GM18870 (cell line): ENCODE measurements around the gene PDE6A.
"Not testable (repeated sequence)": the region's sequence is repeated elsewhere in the genome, so short reads cannot be mapped to it uniquely, and the experiment has no call there.

Experiments
- ATAC-seq: cut with Tn5 transposase; IDR thresholded peaks from one replicate; pipeline ENCODE4 v1.9.1; 2021; ENCODE audit warnings: moderate library complexity; ENCODE audit not compliant: unreplicated experiment

Gene PDE6A

DNA sequence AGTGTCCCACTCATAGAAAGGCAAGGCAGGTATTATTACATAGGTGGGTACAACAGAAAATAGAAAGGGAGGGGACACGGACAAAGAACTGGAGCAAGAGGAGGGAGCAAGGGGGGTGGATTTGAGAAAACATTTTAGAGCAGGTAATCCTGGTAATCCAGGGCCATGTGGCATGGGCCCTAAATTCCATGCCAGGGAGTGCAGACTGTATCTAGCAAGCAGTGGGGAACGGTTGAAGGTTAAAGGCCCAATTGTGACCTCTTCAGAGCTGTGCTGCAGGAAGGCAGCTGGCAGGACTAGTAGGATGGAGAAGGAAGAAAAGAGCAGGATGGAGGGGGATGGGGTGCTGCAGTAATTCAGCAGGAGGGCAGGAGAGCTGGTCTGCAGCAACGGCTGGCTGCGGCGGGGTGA lies 75.2 kb downstream of the PDE6A start:
- ATAC-seq = no peak

DNA sequence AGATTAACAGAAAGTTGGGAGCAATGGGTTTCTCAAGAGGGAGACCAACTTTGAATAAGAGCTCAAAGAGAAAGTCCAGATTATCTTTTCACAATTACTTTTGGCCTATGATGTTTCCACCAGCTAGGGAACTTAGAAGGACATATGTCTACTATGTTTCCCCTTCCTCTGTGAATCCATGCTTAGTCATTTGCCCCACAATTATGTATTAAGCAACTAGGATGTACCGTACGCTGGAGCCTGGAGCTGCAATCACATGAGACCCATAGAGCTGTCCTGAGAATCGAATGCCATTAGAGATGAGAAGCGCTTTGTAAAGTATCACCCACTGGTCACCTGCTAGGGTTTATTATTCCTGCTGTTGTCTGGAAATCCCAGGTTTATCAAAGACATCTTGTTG lies 78.8 kb downstream of the PDE6A start:
- ATAC-seq = no peak

DNA sequence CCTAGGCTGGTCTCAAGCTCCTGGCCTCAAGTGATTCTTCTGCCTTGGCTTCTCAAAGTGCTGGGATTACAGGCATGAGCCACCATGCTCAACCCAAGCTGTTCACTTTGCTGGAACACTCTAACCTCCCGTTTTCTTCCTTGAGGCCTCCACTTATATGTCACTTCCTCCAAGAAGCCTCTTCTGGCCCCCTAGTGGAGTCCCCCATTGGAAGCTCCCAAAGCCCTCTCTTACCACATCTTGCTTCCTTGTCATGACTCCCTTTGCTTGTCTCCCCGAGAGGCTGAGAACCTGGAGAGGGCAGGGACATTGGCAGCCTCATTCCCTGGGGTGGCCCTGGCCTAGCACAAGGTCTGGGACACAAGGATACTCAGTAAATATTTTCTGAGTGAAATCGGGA lies 80.8 kb downstream of the PDE6A start:
- no peak for ATAC-seq

DNA sequence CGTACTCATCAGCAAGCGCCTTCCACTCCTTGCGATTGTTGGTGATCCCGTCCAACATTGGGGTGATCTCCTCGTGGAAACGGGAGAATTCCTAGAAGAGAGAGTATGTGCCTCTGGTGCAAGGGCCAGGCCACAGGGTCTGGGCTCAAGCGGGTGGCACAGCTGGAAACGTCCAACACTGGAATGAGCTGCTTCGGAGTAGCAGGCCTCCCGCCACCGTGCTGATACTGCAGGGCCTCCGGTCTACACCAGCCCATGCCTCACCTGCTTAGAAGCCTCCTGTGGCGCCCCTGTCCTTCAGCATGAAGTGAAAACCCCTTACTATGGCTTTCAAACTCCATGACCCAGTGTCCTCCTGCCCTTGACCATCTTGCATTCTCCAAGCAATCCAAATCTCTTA lies 81.4 kb downstream of the PDE6A start:
- no peak for ATAC-seq

DNA sequence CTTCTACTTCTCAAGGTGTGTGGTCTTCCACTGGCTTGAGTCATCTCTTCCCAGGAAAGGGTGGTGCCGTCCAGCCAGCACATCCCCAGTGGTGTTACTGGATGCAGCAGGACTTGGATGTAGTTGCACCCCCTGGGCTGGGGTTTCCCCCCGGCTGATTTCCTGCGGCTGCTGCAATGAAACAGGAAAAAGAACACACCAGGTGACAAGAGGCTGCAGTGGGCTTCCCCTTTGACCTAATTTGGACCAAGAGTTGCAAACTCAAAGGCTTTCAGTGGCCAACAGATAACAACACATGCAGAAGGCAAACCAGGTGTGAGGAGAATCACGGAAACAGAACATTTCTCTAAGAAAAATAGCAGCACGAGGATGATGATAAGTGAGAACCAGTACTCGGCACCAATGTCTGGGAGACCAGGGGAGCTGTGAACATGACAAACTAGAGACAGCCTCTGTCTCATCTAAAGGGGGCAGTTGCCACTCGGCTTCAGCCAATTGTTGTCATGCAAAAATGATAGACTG lies 83.7 kb downstream of the PDE6A start:
- ATAC-seq = peak; percentile 77

DNA sequence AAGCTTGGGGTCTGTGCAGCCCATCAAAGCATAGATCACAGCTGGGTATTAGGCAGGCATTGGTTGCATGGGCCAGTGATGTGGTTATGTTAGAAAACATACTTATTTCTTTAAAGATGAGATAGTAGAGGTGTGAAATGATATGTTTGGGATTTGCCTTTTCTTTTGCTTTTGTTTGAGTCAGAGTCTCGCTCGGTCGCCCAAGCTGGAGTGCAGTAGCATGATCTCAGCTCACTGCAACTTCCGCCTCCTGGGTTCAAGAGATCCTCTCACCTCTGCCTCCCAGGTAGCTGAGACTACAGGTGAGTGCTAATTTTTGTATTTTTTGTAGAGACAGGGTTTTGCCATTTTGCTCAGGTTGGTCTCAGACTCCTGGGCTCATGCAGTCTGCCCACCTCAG lies 84.8 kb downstream of the PDE6A start:
- no peak for ATAC-seq

DNA sequence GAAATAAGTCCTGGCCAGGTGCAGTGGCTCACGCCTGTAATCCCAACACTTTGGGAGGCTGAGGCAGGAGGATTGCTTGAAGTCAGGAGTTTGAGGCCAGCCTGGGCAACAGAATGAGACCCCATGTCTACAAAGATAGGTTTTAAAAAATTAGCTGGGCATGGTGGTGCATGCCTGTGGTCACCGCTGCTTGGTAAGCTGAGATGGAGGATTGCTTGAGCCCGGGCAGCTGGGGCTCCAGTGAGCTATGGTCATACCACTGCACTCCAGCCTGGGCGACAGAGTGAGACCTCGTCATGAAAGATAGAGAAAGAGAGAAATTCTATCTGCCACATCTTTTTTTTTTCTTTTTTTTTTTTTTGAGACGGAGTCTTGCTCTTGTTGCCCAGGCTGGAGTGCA lies 86.1 kb downstream of the PDE6A start:
- not testable (repeated sequence) for ATAC-seq

DNA sequence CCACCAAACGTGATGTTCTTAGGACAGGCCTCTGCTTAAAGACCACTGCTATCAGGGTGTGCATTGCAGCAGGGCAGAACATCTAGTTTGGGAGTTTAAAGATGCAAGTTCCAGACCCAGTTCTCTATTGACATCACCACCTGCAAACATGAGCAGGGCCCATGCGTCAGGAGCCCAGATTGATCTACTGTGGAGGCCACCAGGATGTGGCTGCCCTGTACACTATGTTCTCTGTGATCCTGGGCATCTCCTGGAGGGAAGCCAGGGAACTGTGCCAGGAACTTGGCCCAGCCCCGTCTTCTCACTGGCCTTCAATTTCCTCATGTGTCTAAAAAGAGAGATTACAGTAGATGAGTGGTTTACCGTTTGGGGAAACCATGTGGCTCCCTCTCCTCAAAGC lies 87.1 kb downstream of the PDE6A start:
- no peak for ATAC-seq

DNA sequence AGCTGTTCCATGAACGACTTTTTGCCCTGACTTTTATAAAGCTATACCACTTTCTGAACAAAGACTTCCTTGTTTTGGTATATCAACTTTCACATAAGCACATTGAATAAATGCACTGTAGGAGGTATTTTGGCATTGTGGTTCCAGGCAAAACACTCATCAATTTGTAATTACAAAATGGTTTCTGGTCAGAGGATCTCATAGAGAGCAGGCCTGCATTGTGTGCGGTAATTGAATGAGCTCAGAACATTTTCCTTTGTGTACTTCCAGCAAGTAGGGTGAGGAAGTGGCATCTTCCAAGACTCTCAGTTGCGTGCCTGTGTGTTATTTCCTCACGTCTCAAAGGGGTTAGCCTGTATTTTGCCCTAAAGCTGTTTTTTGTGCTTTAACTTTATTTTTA lies 89.2 kb downstream of the PDE6A start:
- ATAC-seq = no peak

DNA sequence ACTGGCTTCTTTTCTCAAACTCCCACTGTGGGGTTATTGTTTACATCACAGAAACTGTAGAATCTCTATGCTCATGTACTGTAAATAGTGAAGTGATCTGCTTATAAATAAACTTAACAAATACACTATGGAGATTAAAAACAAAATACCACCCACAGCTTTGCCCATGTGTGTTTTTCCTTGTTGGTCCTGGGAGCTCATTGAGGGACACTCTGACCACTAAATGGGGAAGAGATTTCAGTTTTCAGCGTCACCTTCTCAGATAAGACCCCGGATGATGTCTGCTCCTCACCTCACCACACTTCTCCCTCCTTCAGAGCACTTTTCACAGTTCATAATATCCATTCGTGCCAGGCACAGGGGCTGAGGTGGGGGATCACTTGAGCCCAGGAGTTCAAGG lies 89.7 kb downstream of the PDE6A start:
- ATAC-seq = no peak

DNA sequence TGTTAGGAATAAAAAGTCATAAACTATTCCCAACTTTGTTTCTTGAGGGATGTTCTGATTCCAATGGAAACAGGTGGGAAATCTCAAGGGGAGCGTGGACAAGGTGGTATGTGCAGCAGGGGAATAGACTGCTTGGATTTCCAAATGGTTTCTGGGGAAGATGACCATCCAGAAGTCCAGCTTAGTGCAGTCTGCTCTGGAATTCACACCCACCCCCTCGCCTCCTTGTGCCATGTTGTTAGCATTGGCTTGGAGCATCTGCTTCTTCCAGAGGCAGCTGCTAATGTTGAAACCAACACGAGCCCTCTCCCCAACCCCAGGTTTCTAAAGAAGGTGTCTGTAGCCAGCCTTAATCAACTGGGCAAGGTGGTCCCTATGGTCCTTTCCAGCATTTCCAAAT lies 90.9 kb downstream of the PDE6A start:
- ATAC-seq = no peak

DNA sequence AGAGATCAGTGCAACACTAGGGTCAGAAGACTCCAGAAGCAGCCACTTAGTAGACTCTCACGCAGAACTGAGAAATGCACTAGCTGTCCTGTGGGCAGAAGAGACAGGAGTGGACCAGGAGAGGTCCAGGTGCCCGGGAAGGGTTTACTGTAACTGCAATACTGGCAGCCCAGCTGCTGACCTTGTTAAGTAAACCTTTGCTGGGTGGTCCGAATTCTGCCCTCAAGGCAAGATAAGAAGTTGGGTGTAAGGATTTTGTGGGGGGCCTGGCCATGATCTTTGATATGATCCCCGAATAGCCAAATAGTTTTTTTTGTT lies 91.3 kb downstream of the PDE6A start:
- ATAC-seq = peak; percentile 12

DNA sequence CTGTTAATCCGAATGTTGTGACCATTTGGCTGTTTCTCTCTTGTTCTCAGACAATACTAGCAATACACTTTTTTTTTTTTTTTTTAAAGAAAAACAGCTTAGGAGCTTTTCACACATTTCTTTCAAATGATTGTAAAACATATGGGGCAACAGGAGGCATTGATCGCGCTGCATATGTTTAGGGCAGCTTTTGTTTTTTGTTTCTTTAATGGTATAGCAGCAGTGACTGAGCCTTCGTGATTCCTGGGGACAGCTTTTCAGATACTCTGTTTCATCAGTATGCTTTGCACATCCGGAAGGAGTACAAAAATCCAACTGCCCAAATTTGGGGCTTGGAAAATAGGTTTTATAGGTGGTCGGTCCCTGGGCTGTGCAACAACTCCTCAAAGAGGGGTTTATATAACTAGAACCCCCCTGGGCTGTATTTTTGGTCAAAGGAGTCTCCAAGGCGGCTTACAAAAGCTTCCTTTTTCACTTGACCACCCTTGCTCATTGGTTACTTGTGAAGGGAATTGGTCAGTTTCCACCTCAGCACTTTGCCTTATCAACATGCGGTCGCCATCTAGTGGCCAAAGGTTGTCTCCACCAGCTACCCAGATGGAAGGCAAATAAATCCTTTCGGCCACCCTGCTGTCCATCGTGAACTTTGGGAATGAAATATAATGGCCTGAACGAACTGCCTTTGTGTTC lies 91.8 kb downstream of the PDE6A start:
- ATAC-seq = peak; percentile 65

DNA sequence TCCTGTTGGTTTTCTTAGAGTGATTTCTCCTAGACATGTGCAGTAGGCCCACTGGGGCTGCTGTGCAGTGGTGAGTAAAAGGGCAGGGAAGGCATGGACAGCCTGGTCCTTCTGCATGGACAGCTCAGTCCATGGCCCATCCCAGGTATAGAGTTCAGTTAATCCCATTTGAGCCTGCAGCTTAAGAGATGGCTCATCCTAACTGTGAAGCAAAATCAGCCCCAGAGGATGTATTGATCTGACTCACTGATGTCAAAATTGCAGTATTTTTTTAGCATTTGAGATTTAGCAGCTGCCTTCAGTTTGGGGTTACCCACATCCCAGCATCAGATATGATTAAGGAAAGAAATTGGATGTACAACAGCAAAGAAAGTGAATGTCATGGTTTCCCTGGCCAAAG lies 93.4 kb downstream of the PDE6A start:
- ATAC-seq = no peak

DNA sequence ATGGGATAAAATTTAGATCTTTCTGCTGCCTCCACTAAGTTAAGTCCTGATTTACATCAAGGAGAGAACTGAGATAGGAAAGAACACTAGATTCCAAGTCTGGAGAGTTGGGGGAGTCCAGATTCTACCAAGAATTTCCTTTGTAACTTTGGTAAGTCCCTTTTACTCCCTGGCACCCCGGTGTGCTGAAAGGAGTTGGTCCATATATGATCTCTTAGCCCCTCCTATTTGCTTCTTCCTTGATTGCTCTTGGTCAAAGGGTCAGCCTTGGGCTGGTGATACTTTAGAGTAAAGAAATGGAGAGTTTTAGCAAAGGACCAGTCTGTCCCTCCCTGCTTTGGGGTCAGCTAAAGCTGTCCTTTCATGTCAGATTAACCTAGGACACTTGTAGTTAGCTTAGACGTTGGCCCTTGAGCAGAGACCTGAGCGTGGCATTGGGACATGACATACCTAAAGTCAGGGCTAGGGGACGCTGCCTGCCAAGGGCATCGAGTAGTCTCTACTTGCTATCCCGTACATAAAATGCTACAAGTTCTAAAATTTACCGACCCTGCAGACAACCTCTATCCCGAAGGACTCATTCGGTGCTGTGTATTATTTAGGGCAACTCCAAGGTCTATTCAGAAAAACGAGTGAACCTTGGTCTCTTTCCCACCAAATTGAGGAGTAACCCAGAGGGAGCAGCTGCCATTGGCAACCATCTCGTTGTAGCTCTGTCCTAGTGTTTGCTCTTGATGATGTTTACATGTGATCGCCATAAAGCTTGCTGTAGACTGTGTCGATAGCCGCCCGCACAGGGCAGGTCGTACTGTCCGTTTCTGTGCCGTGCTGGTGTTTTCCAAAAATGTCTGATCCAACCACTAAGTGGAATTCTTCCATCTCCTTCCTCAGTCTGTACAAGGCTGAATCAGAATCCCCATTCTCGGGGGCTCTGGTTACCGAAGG lies 94.4 kb downstream of the PDE6A start:
- no peak for ATAC-seq

DNA sequence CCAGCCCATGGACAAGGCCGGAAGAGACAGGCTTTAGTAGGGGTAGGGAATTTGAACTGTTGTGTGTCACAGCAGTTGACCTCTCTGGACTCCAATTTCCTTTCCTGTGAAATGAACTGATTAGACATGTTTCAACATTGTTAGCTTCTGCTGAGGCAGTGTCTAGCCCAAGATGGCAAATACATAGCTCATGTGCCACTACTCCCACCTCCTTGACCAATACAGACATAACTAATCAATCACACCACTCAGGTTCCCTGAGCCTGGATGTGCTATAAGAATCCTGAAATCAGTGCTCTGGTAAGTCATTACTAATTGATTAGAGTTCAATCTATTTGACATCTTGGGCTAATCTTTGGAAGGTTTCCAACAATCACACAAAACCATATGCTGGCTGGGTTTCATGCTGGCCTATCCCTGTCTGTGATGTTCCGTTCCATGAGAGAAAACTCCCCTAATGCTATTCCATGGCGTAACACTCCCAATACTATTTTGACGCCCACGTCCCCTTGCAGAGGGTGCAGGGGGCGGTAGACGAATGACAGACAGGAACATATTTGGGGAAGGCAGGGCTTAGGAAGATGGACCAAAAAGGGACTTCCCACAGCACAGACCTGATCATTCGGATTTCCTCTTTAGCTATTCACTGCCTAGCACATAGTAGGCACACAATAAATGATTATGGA lies 95.2 kb downstream of the PDE6A start:
- ATAC-seq = no peak

DNA sequence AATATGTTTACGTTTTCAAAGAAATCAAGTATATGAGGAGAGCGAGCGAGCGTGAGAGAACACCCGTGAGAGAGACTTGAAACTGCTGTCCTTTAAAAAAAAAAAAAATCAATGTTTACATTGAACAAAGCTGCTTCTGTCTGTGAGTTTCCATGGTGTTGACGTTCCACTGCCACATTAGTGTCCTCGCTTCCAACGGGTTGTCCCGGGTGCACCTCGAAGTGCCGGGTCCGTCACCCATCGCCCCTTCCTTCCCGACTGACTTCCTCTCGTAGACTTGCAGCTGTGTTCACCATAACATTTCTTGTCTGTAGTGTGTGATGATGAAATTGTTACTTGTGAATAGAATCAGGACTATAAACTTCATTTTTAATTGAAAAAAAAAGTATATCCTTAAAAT lies 97.0 kb downstream of the PDE6A start:
- no peak for ATAC-seq

DNA sequence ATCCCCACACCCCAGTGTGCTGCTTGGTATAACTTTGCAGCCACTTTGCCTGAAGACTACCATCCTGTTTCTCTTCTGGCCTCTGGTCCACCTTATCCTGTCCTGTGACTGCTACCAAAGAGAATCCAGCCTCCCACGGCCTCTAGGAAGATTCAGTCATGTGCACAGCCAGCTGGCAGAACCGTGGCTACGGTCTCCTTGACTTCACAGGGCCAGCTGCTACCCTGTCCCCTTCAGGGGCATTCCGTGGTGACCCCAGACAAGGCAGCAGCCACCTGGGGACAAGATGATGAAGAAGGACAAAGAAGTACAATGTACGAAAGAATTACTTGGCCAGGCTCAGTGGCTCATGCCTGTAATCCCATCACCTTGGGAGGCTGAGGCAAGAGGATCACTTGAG lies 98.6 kb downstream of the PDE6A start:
- no peak for ATAC-seq

DNA sequence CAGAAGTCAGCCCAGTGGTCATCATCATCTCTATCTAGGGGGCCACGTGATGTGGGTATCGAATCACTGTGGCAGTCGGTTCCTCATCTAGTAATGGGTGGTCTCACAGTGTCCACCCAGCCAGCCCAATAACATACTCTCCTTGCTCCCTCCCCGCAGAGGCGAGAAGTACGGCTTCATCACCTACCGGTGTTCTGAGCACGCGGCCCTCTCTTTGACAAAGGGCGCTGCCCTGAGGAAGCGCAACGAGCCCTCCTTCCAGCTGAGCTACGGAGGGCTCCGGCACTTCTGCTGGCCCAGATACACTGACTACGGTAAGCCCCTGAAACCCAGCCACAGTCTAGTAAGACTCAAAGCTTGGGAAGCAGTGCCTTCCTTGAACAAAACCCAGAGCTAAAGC lies 99.0 kb downstream of the PDE6A start:
- ATAC-seq = no peak

DNA sequence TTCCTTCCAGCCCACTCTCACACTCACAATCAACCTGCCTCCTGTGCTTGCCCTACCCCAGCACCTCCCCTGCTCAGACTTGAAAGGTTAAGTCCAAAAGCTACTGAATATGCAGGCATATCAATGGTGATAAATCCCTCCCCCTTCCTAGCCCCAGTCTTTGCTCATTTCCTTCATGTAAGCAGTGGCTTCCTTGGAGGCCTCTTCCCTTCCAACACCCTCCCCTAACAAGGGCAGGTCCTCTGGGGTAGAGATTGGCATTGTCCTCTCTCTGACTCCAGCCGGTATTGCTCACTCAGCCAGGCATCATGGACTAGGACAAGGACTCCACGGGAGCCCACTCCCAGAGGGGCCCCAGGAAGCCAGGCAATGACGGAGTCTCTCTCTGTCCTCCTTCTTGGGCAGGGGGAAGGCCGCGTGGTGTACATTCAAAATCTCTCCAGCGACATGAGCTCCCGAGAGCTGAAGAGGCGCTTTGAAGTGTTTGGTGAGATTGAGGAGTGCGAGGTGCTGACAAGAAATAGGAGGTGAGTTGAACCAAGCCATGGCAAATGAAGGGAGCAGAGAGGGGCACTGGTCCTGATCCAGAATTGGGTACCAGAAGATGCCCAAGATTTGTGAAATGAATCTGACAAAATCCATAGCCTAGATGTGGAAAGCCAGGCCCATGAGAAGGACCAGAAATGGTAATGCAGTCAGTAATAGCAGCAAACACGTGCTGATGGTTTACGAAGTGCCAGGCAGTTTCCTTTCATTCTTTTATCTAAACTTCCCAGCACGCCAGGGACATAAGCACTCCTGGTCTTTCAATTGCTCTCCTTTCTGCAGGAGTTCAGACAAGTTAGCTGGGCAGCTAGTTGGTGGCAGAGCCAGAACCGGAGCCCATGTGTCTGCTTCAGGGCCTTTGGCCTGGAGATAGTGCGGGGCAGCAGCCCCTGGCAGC lies 102.5 kb downstream of the PDE6A start:
- ATAC-seq = no peak
